CD14-positive monocyte (primary cell): ENCODE results near the gene RTP5. TPM values are rescaled to one million over a fixed set of nuclear protein-coding genes. Genes with fewer than 3 reads are reported as not detected.

Experiments used
- DNase-seq, 3 donors: peaks; one replicate each; pipeline ENCODE4 v3.0.0-alpha.2; 2011 to 2022
- H2AFZ ChIP-seq: 2 replicates; pipeline ENCODE4 v1.6.0; 2012; ENCODE audit warnings: mild to moderate bottlenecking, low read depth, low read length, inconsistent platforms; ENCODE audit not compliant: insufficient read depth, poor library complexity, severe bottlenecking
- H3K27ac ChIP-seq, 2 donors: 1 replicate in 1 of 2; 2 replicates in 1 of 2; pipeline ENCODE4 v1.5.1; 2012 to 2013; ENCODE audit warnings: low read length in 2 of 2, control low read depth in 1 of 2, inconsistent platforms in 1 of 2, low read depth in 1 of 2, mild to moderate bottlenecking in 1 of 2
- H3K27me3 ChIP-seq, 2 donors: one replicate each; pipeline versions ENCODE4 v1.6.0 to v1.6.1; 2011 to 2013; ENCODE audit warnings: low read length in 2 of 2; ENCODE audit not compliant: control insufficient read depth in 2 of 2, insufficient read depth in 2 of 2
- H3K36me3 ChIP-seq, 2 donors: replicated peaks in 1 of 2; 1 replicate in 1 of 2; 2 replicates in 1 of 2; pipeline versions ENCODE4 v1.5.1 to v1.6.1; 2012 to 2013; ENCODE audit warnings: low read length in 2 of 2, control low read depth in 1 of 2, inconsistent platforms in 1 of 2, mild to moderate bottlenecking in 1 of 2; ENCODE audit not compliant: insufficient read depth in 2 of 2, control insufficient read depth in 1 of 2
- H3K4me1 ChIP-seq, 2 donors: 1 replicate in 1 of 2; 2 replicates in 1 of 2; pipeline versions ENCODE4 v1.5.1 to v1.6.1; 2012 to 2013; ENCODE audit warnings: low read length in 2 of 2, control low read depth in 1 of 2, inconsistent platforms in 1 of 2, mild to moderate bottlenecking in 1 of 2, moderate library complexity in 1 of 2; ENCODE audit not compliant: insufficient read depth in 2 of 2, control insufficient read depth in 1 of 2
- H3K4me2 ChIP-seq: replicated peaks from 2 replicates; pipeline ENCODE3; 2012; ENCODE audit warnings: low read length, moderate library complexity, mild to moderate bottlenecking; ENCODE audit not compliant: poor library complexity, severe bottlenecking; ENCODE audit errors: extremely low read depth
- H3K4me3 ChIP-seq, 3 experiments: fragments of 200-600 bp in 1 of 3; sonication (generic) in 1 of 3; replicated peaks in 1 of 3; 1 replicate in 2 of 3; 2 replicates in 1 of 3; pipeline ENCODE4 v1.5.1; 2011 to 2013; ENCODE audit warnings: low read length in 3 of 3, mild to moderate bottlenecking in 3 of 3, control low read depth in 2 of 3, low read depth in 2 of 3, inconsistent platforms in 1 of 3, moderate library complexity in 1 of 3
- H3K79me2 ChIP-seq: 2 replicates; pipeline ENCODE4 v1.6.0; 2012; ENCODE audit warnings: mild to moderate bottlenecking, control low read depth, inconsistent platforms, low read length, moderate library complexity; ENCODE audit not compliant: insufficient read depth
- H3K9ac ChIP-seq: 2 replicates; pipeline ENCODE4 v1.6.0; 2017; ENCODE audit warnings: low read length, mild to moderate bottlenecking; ENCODE audit not compliant: insufficient read depth, poor library complexity, severe bottlenecking
- H3K9me3 ChIP-seq, 2 donors: replicated peaks in 1 of 2; 1 replicate in 1 of 2; 2 replicates in 1 of 2; pipeline versions ENCODE4 v1.5.1 to v1.6.1; 2012 to 2013; ENCODE audit warnings: low read length in 2 of 2, control low read depth in 1 of 2; ENCODE audit not compliant: control insufficient read depth in 1 of 2, insufficient read depth in 1 of 2
- H4K20me1 ChIP-seq: 2 replicates; pipeline ENCODE4 v1.6.0; 2012; ENCODE audit warnings: mild to moderate bottlenecking, low read length, control low read depth, moderate library complexity; ENCODE audit not compliant: insufficient read depth
- H3K27ac Mint-ChIP-seq, 7 donors: one replicate each; pipeline ENCODE4 v1.8.0; 2020; ENCODE audit warnings: mild to moderate bottlenecking in 7 of 7, mixed read lengths in 7 of 7, moderate library complexity in 6 of 7, inconsistent platforms in 2 of 7
- H3K27me3 Mint-ChIP-seq, 3 donors: one replicate each; pipeline ENCODE4 v1.8.0; 2021 to 2022; ENCODE audit warnings: low read depth in 3 of 3, mild to moderate bottlenecking in 3 of 3, mixed read lengths in 3 of 3, moderate library complexity in 3 of 3, inconsistent platforms in 1 of 3
- H3K36me3 Mint-ChIP-seq, 2 donors: one replicate each; pipeline ENCODE4 v1.8.0; 2020; ENCODE audit warnings: mixed read lengths in 2 of 2, inconsistent platforms in 1 of 2, mild to moderate bottlenecking in 1 of 2
- H3K4me1 Mint-ChIP-seq: one replicate; pipeline ENCODE4 v1.8.0; 2020; ENCODE audit warnings: mild to moderate bottlenecking, mixed read lengths
- H3K4me3 Mint-ChIP-seq, 2 donors: one replicate each; pipeline ENCODE4 v1.8.0; 2020; ENCODE audit warnings: mild to moderate bottlenecking in 2 of 2, mixed read lengths in 2 of 2, moderate library complexity in 1 of 2
- H3K9me3 Mint-ChIP-seq, 7 donors: one replicate each; pipeline ENCODE4 v1.8.0; 2020 to 2022; ENCODE audit warnings: mixed read lengths in 7 of 7, mild to moderate bottlenecking in 6 of 7, moderate library complexity in 6 of 7, inconsistent platforms in 2 of 7
- WGBS: methylation state at CpG from one replicate; pipeline ENCODE4 v1.1.5; 2013; ENCODE audit warnings: missing lambda C conversion rate; ENCODE audit not compliant: insufficient coverage; 5-methylcytosine and 5-hydroxymethylcytosine counted together
- intact Hi-C, 2 donors: fragments of 100-400 bp; cut with micrococcal nuclease; formaldehyde crosslinking; loops; one replicate each; pipeline versions ENCODE4 v1.15.0 to v1.15.1; 2023
- polyA plus RNA-seq, 3 donors: library from polyadenylated mRNA; depleted of rRNA in 1 of 3; unstranded in 2 of 3; stranded (reverse) in 1 of 3; fragments of 300-500 nt in 2 of 3; fragments of >200 nt in 1 of 3; fragmentation: Illumina TruSeq in 2 of 3; gene quantifications; 1 replicate in 2 of 3; 2 replicates in 1 of 3; pipeline ENCODE4 v1.2.3, GENCODE V29; 2012 to 2021
- TF ChIP-seq, protein P1 (sequence below): fragments of 200-600 bp; IDR thresholded peaks from one replicate; pipeline ENCODE4 v1.8.0; 2022; ENCODE audit warnings: antibody characterized with exemption, mild to moderate bottlenecking

The RTP5 gene
- polyA plus RNA-seq, 3 donors = 0.03 TPM; not detected in 2

GRCh38 chr2:241894056-241894641, 24.6 kb downstream of the RTP5 start:
- H3K4me3 Mint-ChIP-seq = no peak overlapping the region
- no peak overlapping the region for H2AFZ ChIP-seq
- H3K27me3 ChIP-seq = no peaks in the 10 kb centered on the region
- H3K4me2 ChIP-seq = no peak overlapping the region
- no peak overlapping the region for H3K27ac ChIP-seq
- H3K79me2 ChIP-seq = no peaks in the 10 kb centered on the region
- H3K27me3 Mint-ChIP-seq = no peaks in the 10 kb centered on the region
- no peaks in the 10 kb centered on the region for H3K36me3 ChIP-seq
- H3K9me3 Mint-ChIP-seq = peaks cover 0 to 4% (median 2%) of the 10 kb centered on the region in 7 donors
- H3K27ac Mint-ChIP-seq = no peak overlapping the region
- TF ChIP-seq, protein P1, sequence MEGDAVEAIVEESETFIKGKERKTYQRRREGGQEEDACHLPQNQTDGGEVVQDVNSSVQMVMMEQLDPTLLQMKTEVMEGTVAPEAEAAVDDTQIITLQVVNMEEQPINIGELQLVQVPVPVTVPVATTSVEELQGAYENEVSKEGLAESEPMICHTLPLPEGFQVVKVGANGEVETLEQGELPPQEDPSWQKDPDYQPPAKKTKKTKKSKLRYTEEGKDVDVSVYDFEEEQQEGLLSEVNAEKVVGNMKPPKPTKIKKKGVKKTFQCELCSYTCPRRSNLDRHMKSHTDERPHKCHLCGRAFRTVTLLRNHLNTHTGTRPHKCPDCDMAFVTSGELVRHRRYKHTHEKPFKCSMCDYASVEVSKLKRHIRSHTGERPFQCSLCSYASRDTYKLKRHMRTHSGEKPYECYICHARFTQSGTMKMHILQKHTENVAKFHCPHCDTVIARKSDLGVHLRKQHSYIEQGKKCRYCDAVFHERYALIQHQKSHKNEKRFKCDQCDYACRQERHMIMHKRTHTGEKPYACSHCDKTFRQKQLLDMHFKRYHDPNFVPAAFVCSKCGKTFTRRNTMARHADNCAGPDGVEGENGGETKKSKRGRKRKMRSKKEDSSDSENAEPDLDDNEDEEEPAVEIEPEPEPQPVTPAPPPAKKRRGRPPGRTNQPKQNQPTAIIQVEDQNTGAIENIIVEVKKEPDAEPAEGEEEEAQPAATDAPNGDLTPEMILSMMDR = no peak
- H3K4me3 ChIP-seq = no peak overlapping the region
- no peak overlapping the region for H3K9ac ChIP-seq
- WGBS = 95% methylated on average over 17 of the region's 23 CpGs
- H3K4me1 Mint-ChIP-seq = no peaks in the 10 kb centered on the region
- intact Hi-C loops = loop anchor here in 1 of 2 donors (5.0 kb wide), 1 partner anchor 277 kb away; no protein-coding TSS in a partner anchor
- H3K4me1 ChIP-seq = no peaks in the 10 kb centered on the region
- H3K9me3 ChIP-seq = no peaks in the 10 kb centered on the region
- no peaks in the 10 kb centered on the region for H4K20me1 ChIP-seq
- H3K36me3 Mint-ChIP-seq = peaks cover 6 to 11% of the 10 kb centered on the region in 2 donors
- DNase-seq = no peak

DNA sequence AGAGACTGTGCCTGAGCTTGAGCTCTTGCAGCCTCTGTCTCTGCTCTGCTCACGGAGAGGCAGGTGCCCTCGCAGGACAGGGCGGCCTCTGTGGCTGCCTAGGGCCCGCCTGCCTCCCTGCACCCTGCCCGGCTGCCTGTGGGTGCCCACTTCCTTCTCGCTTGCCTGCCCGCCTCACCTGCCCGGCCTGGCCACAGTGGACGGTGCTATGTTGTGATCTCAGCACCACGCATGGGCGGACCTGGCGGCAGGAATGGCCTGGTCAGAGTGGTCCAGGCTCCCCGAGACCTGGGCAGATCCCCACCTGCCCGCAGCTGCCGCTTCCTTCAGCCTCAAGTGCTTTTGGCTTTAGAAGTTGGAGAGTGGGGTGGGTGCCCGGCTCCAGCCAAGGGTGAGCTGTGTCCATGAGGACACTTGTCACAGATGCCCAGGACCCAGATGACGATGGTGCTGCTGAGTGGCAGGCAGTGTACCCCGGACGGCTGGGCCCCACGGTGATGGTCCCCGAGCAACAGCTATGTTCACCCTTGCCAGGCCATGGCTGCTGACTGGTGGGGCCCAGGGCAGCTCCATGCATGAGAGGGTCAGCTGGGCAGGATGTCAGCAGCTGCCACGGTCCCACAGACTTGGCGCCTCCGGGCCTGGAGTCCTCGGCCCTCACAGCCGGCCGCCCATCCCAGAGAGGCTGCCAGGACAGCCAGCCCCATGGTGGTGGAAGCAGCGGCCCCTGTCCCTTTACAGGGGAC, 25.3 kb downstream of the RTP5 start:
- Histone ChIP-seq H4K20me1 (no peaks in the 10 kb centered on the region), H3K9me3 (no peaks in the 10 kb centered on the region), H3K4me2 (no peak overlapping the region), H3K4me3 (no peak overlapping the region), H3K79me2 (no peaks in the 10 kb centered on the region), H3K9ac (no peak overlapping the region), H3K27me3 (no peaks in the 10 kb centered on the region), H2AFZ (no peak overlapping the region), H3K4me1 (no peaks in the 10 kb centered on the region), H3K27ac (no peak overlapping the region), H3K36me3 (no peaks in the 10 kb centered on the region)
- intact Hi-C loops = loop anchor here in 1 of 2 donors (5.0 kb wide), 1 partner anchor 278 kb away; no protein-coding TSS in a partner anchor
- TF ChIP-seq, protein P1 = no peak
- H3K4me3 Mint-ChIP-seq = no peak overlapping the region
- H3K27me3 Mint-ChIP-seq = no peaks in the 10 kb centered on the region
- H3K9me3 Mint-ChIP-seq = peaks cover 0 to 4% (median 2%) of the 10 kb centered on the region in 7 donors
- 91% methylated on average over 28 of the region's 28 CpGs for WGBS
- H3K27ac Mint-ChIP-seq = no peak overlapping the region
- peaks cover 5 to 6% of the 10 kb centered on the region in 2 donors for H3K36me3 Mint-ChIP-seq
- no peaks in the 10 kb centered on the region for H3K4me1 Mint-ChIP-seq
- DNase-seq = no peak
